HUDEP-2 (cell line): ENCODE results near the gene GTPBP3.
"Not testable (repeated sequence)": the region's sequence is repeated elsewhere in the genome, so short reads cannot be mapped to it uniquely, and the experiment has no call there.

Experiments used
- DNase-seq, 76 experiments: peaks; one replicate each; lab custom pipeline; 2025; ENCODE audit not compliant: unreplicated experiment in 76 of 76; lab: John Stamatoyannopoulos, UW

The GTPBP3 gene

GRCh38 chr19:17336872-17337674 is at the start of gene GTPBP3:
Gene GTPBP3 (plus strand): TSS chr19:17337553. CDS start chr19:17337612, 59 bp downstream.
- DNase-seq = peak; percentile 92 to 100 (median 99)

DNA sequence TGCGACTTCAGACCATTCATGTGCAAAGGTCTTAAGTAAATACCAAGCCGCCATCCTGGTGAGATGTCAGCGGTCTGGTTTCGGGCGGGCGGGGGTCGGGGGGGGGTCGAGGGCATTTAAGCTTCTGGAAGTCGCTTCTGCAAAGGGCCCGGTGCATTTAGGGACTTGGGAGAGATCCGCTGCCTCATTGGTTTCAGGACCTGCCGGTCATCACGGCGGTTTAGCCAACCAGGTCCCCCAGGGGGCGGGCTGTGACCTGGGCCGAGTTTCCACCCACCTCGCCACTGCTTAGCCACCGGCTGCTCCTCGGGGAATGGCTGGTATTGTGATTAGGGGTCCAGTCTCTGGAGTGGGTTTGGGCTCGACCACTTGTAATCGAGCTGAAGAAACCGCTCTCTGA is 47.9 kb upstream of the GTPBP3 start:
- DNase-seq = peak in 69 of 76 experiments; percentile 48 to 92 (median 80)

GRCh38 chr19:17292301-17293074 is 44.9 kb upstream of the GTPBP3 start:
- DNase-seq = peak in 75 of 76 experiments; percentile 40 to 99 (median 83)

GRCh38 chr19:17293605-17294004 is 43.7 kb upstream of the GTPBP3 start:
- DNase-seq = no peak

- DNase-seq = peak in 70 of 76 experiments; percentile 14 to 88 (median 70)
Observed at GRCh38 chr19:17294051-17294891, 43.1 kb upstream of the GTPBP3 start.

DNA sequence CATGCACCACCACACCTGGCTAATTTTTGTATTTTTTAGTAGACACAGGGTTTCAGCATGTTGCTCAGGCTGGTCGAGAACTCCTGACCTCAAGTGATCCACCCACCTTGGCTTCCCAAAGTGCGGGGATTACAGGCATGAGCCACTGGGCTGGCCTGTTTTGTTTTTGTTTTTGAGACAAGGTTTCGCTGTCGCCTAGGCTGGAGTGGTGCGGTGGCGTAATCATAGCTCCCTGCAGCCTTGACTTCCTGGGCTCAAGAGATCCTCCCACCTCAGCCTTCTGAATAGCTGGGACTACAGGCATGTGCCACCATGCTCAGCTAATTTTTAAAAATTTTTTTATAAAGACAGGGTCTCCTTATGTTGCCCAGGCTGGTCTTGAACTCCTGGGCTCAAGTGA is 41.8 kb upstream of the GTPBP3 start:
- not testable (repeated sequence) for DNase-seq

- peak in 55 of 76 experiments; percentile 16 to 82 (median 47) for DNase-seq
Observed at GRCh38 chr19:17296273-17296672, 41.1 kb upstream of the GTPBP3 start.

DNA sequence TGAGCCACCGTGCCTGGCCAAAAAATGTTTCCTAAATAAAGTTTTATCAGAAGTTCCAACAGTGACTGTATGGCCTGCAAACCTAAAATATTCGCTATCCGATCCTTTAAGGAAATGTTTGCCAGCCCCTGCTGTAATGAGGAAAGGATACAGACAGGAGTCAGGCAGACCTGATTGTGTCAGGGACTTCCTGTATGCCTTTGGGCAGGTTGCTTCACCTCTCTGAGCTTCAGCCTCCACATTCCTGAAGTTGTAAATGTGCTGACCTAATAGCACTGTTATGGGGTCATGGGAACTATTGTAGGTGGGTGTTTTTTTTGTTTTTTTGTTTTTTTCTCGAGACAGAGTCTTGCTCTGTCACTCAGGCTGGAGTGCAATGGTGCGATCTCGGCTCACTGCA is 40.4 kb upstream of the GTPBP3 start:
- DNase-seq = no peak

GRCh38 chr19:17300992-17301619 is 36.2 kb upstream of the GTPBP3 start:
- no peak for DNase-seq

GRCh38 chr19:17302391-17303166 is 34.8 kb upstream of the GTPBP3 start:
- DNase-seq = no peak

- DNase-seq = peak in 75 of 76 experiments; percentile 54 to 99 (median 97)
Observed at GRCh38 chr19:17303167-17303939, 34.0 kb upstream of the GTPBP3 start, which contains the start of gene ABHD8. Gene ABHD8 (minus strand): TSS chr19:17303425. CDS start chr19:17301616, 1,809 bp downstream.

- no peak for DNase-seq
Observed at GRCh38 chr19:17303940-17304267, 33.4 kb upstream of the GTPBP3 start.

- DNase-seq = no peak
Observed at GRCh38 chr19:17304386-17305215, 32.8 kb upstream of the GTPBP3 start.

GRCh38 chr19:17305216-17305516 is 32.2 kb upstream of the GTPBP3 start:
- peak in 4 of 76 experiments; percentile 94 to 100 (median 100) for DNase-seq

DNA sequence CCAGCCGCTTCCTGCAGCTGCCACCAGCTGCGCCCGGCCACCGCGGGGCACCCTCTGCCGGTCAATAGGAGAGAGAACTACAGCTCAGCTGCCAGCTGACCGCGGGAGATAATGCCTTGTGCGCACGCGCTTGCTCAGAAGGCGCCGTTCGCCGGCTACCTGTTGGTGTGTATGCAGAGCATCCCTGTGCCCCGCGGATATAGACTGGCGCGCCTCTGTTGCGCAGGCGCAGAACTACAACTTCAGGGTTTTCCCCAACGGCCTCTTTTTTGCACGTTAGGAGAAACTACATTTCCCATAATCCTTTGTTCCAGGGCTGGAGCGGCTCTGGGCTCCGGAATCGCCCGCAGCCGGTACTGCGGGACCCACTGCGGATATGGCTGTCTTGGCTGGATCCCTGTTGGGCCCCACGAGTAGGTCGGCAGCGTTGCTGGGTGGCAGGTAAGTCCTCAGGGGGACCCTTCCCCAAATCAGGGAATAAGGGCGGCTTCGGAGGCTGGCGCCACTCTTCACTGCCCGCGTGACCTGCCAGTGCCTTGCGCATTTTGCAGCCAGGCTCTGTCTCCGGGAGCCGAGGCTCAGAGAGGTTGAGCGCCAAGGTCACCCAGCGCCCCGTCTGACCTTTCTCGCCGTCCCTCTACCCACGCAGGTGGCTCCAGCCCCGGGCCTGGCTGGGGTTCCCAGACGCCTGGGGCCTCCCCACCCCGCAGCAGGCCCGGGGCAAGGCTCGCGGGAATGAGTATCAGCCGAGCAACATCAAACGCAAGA is 31.7 kb upstream of the GTPBP3 start, which contains the start of gene MRPL34:
TSS of gene MRPL34 (plus strand) at position 356 of the 768 bp plus-strand sequence. CDS start at position 377, 21 bp downstream.
- DNase-seq = peak; percentile 94 to 100 (median 100)

DNA sequence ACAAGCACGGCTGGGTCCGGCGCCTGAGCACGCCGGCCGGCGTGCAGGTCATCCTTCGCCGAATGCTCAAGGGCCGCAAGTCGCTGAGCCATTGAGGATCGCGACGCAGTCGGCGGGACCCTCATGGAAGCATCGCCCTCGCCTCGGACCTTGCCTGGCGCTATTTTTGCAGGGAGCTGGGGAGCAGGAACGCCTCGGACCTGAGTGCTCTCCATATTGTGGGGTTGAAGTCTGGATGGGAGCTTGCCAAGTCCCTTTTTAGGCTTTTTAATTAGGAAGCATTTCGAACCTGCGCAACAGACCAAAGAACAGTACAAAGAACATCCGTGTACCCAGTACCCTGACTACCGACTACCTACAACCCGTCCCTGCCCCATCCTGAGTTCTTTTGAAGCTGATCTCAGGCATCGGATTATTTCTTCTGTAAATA is 31.1 kb upstream of the GTPBP3 start:
- DNase-seq = peak in 2 of 76 experiments; percentile 47 to 63

DNA sequence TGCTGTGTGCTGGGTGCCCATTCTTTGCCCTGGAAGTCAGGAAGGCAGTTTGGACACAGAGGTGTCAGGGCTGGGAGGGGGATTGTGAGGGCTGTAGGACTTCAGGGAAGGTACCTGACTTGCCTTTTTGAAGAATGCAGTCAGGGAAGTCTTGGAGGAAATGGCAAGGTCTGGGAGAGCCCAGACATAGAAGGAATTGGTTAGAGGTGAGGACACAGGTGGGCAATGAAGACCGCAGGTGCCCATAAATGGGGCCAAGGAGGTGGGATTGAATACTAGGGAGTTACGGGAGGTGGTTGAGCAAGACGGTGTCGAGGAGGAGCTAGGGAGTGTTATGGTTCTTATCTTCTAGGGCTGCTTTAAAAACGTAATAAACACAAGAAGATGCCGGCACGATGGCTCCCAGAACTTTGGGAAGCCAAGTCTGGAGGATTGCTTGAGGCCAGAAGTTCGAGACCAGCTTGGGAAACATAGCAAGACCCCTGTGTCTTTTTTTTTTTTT is 29.4 kb upstream of the GTPBP3 start:
- no peak for DNase-seq
